A673 (cell line): ENCODE measurements around the gene ACSL5. TPM values are rescaled to one million over a fixed set of nuclear protein-coding genes. Genes with fewer than 3 reads are reported as not detected.

Source experiments
- Bru-seq: library from RNA; stranded (reverse); fragments of 400-500 nt; gene quantifications from one replicate; lab custom pipeline; 2021; lab: Mats Ljungman, UMichigan
- BruChase-seq, 2 experiments: library from RNA; stranded (reverse); fragments of 400-500 nt; gene quantifications; one replicate each; lab custom pipeline; 2021; lab: Mats Ljungman, UMichigan
- BruUV-seq: library from RNA; stranded (reverse); fragments of 400-500 nt; replicated peaks from 2 replicates; lab custom pipeline; 2021; lab: Mats Ljungman, UMichigan
- CTCF ChIA-PET: fragments of 300-600 bp; sonication (Branson Sonifier 250); formaldehyde crosslinking; loops from one replicate; lab custom pipeline; 2022; ENCODE audit warnings: antibody characterized with exemption; lab: Charles Lee
- POLR2A ChIA-PET: fragments of 300-600 bp; sonication (Branson Sonifier 250); formaldehyde crosslinking; loops from one replicate; lab custom pipeline; 2022; ENCODE audit warnings: antibody characterized with exemption; ENCODE audit not compliant: low non-redundant PET; lab: Charles Lee
- DNase-seq: peaks from one replicate; pipeline ENCODE4 v3.0.0-alpha.2; 2015; ENCODE audit warnings: low spot score
- H3K27ac ChIP-seq: fragments of 200-600 bp; sonication (generic); 2 replicates; pipeline ENCODE4 v1.5.1; 2016; ENCODE audit warnings: mixed run types, low read depth, mild to moderate bottlenecking, mixed read lengths, antibody characterized with exemption, low read length; ENCODE audit not compliant: poor library complexity, severe bottlenecking
- H3K27me3 ChIP-seq: fragments of 200-600 bp; sonication (generic); replicated peaks from 2 replicates; pipeline ENCODE4 v1.6.1; 2017; ENCODE audit warnings: mixed run types, low read depth, mild to moderate bottlenecking, mixed read lengths, antibody characterized with exemption, low read length; ENCODE audit not compliant: insufficient read depth, poor library complexity
- H3K36me3 ChIP-seq: fragments of 200-600 bp; sonication (generic); 2 replicates; pipeline ENCODE4 v1.6.1; 2016; ENCODE audit warnings: mixed run types, mild to moderate bottlenecking, mixed read lengths, antibody characterized with exemption, low read length; ENCODE audit not compliant: insufficient read depth, poor library complexity, severe bottlenecking
- H3K4me1 ChIP-seq: fragments of 200-600 bp; sonication (generic); 2 replicates; pipeline ENCODE4 v1.6.1; 2017; ENCODE audit warnings: mixed run types, mild to moderate bottlenecking, mixed read lengths, antibody characterized with exemption, low read length; ENCODE audit not compliant: insufficient read depth, poor library complexity, severe bottlenecking
- H3K4me3 ChIP-seq: fragments of 200-600 bp; sonication (generic); 2 replicates; pipeline ENCODE4 v1.5.1; 2016; ENCODE audit warnings: low read depth, mixed run types, mild to moderate bottlenecking, mixed read lengths, low read length; ENCODE audit not compliant: poor library complexity, severe bottlenecking
- H3K9me3 ChIP-seq: fragments of 200-600 bp; sonication (generic); 2 replicates; pipeline ENCODE4 v1.6.1; 2016; ENCODE audit warnings: mixed run types, low read depth, mild to moderate bottlenecking, mixed read lengths, antibody characterized with exemption, low read length; ENCODE audit not compliant: poor library complexity, severe bottlenecking
- CTCF ChIP-seq: fragments of 300-800, 200-600 bp; sonication (generic); conservative IDR thresholded peaks from 2 replicates; pipeline ENCODE4 v1.5.1; 2017; ENCODE audit warnings: low read depth, mild to moderate bottlenecking, antibody characterized with exemption, low read length, moderate library complexity, mixed read lengths
- EZH2 ChIP-seq: fragments of 200-600 bp; sonication (generic); IDR thresholded peaks from 2 replicates; pipeline ENCODE4 v1.6.1; 2017; ENCODE audit warnings: borderline replicate concordance, low read depth, mild to moderate bottlenecking, mixed read lengths, antibody characterized with exemption, low read length; ENCODE audit not compliant: poor library complexity, severe bottlenecking
- intact Hi-C: fragments of 100-400 bp; cut with micrococcal nuclease; formaldehyde crosslinking; loops from one replicate; pipeline ENCODE4 v1.10.0; 2022; ENCODE audit not compliant: unreplicated experiment
- long read RNA-seq: library from polyadenylated mRNA; stranded (forward); transcript quantifications from one replicate; pipeline ENCODE4 v2.0.0, GENCODE V29; 2022
- total RNA-seq: library from RNA; stranded (reverse); gene quantifications from 2 replicates; pipeline ENCODE4 v1.2.3, GENCODE V29; 2021

Gene ACSL5
- total RNA-seq (0.37 and 1.0 TPM in 2 replicates), Bru-seq, nascent RNA (percentile 17 among the genes with signal in this experiment), BruChase-seq, experiment 1, labeled RNA remaining after a 2-hour chase (percentile 15 among the genes with signal in this experiment), BruChase-seq, experiment 2, labeled RNA remaining after a 6-hour chase (percentile 13 among the genes with signal in this experiment)
- long read RNA-seq, result 0 reads

- no TSS peak for BruUV-seq
Observed at GRCh38 chr10:112373912-112374338, at the start of gene ACSL5. TSS of gene ACSL5 (plus strand) at chr10:112374116. CDS start at chr10:112394947, 20,831 bp downstream.

GRCh38 chr10:112327678-112328077 is 46.2 kb upstream of the ACSL5 start:
- Histone ChIP-seq H3K4me3 (no peak overlapping the region), H3K27ac (no peak overlapping the region), H3K4me1 (no peaks in the 10 kb centered on the region), H3K36me3 (no peaks in the 10 kb centered on the region), H3K9me3 (no peaks in the 10 kb centered on the region), H3K27me3 (no peaks in the 10 kb centered on the region)
- CTCF ChIA-PET, result interaction anchor here (0.7 kb wide), 1 partner anchor 1235 kb away, joined by 6 read pairs; no protein-coding TSS in a partner anchor
- no peak for DNase-seq
- BruUV-seq, result no TSS peak
- intact Hi-C loops, result no loop called here
- POLR2A ChIA-PET, result no interaction called here
- TF ChIP-seq EZH2 (no peak), CTCF (no peak)

More at GRCh38 chr10:112373912-112374338, at the start of gene ACSL5:
- ChIA-PET POLR2A (no interaction called here), CTCF (no interaction called here)
- no peaks in the 10 kb centered on the region for H3K36me3 ChIP-seq
- H3K9me3 ChIP-seq, result no peaks in the 10 kb centered on the region
- DNase-seq, result no peak
- H3K4me3 ChIP-seq, result no peak within 1 kb of the TSS
- H3K4me1 ChIP-seq, result no peaks in the 10 kb centered on the region
- H3K27ac ChIP-seq, result no peak within 1 kb of the TSS
- TF ChIP-seq EZH2 (no peak), CTCF (no peak)
- intact Hi-C loops, result loop anchor here (10.0 kb wide), 1 partner anchor 721 kb away; no protein-coding TSS in a partner anchor
- H3K27me3 ChIP-seq, result no peaks in the 10 kb centered on the region

- POLR2A ChIA-PET, result interaction anchor here (0.6 kb wide), 1 partner anchor 45 kb away, joined by 3 read pairs; no protein-coding TSS in a partner anchor
- BruUV-seq, result no TSS peak
- intact Hi-C loops, result no loop called here
- H3K4me1 ChIP-seq, result no peaks in the 10 kb centered on the region
- H3K36me3 ChIP-seq, result no peaks in the 10 kb centered on the region
- no peaks in the 10 kb centered on the region for H3K9me3 ChIP-seq
- H3K27ac ChIP-seq, result no peak overlapping the region
- no peak overlapping the region for H3K4me3 ChIP-seq
- TF ChIP-seq CTCF (no peak), EZH2 (no peak)
- CTCF ChIA-PET, result no interaction called here
- DNase-seq, result no peak
- no peaks in the 10 kb centered on the region for H3K27me3 ChIP-seq
Observed at GRCh38 chr10:112330162-112330561, 43.8 kb upstream of the ACSL5 start.
